LoVo (cell line): ENCODE data around the gene DLK2.
"Not testable (repeated sequence)": the region's sequence is repeated elsewhere in the genome, so short reads cannot be mapped to it uniquely, and the experiment has no call there.

ENCODE experiments used
- DNase-seq: peaks from one replicate; pipeline ENCODE4 v3.0.0-alpha.2; 2016; ENCODE audit warnings: low spot score

The DLK2 gene

DNA sequence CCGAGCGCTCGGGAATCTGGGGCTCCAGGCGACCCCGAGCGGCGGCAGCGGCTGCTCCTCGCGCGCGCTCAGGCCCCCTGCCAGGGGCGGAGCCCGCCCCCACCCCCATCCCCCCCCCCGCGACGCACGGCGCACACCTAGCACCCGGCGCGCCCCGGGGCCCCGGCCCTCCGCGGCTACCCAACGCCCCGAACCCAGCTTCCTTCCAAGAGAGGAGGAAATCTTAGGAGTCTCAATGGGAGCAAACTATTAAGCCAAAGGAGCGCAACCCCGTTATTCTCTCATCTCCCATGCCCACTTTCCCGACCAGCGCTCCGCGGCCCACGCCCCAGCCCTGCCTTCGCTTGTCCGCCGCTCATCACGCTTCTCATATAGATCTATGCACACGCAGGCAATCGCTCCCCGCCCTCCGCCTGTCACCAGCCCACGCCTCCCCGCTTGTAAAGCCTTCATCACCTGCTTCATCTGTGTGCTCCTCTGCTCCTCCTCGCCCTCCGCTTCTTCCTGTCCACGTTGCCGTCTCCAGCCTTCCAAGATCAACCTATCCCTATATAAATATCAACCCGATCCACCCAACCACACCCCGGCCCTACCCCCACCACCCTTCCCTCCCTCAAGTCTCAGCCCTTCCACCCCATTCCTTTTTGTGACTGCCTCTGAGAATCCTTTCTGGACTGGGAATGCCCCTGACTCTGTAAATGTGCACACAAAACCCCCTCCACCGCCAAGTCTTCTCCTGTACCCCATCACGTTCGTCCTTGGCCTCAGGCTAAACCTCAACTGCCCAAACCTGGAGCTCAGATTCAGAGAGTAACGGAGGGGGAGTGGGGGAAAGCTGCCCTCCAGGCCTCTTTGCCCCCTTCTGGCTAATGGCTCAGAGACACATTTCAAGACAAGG is at the start of gene DLK2:
Gene DLK2 (minus strand): TSS at position 18 of the 898 bp plus-strand sequence. CDS start 723 bp downstream, outside the sequence.
- DNase-seq, result peak; percentile 46

DNA sequence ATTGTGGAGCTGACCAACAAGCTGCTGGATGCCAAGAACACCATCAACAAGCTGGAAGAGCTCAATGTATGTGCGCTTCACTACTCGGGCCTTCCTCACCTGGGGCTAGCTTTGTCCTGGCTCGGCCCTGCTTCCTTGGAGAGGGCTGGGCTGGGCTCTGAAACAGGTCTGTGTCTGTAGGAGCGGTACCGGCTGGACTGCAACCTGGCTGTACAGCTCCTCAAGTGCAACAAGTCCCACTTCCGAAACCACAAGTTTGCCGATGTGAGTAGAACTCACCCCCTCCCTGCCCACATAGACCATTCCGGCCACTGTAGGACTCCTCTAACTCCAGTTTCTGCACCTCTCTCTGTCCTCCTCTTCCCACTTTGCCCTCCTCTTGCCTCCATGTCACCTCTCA is 48.1 kb upstream of the DLK2 start:
- no peak for DNase-seq

- DNase-seq, result no peak
These were observed 47.3 kb upstream of the DLK2 start for GRCh38 chr6:43502666-43503065.

DNA sequence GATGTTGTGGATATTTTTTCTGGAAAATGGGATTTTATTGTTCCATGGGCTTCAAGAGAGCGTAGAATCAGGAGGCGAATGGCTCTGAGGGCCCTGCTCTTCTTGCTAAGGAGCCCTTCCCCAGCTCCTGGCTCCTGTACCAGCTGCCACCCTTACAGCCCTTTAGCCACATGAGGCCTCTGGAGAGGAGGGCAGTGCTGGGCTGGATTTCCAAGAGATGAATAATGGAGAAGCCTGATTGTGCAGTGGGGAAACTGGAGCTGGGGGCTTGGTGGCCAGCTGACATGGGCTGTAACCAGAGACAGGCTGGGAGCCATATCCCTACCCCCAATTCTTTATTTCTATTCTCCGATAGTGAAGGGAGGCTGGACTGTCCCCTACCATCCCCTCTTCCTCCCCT is 45.6 kb upstream of the DLK2 start:
- no peak for DNase-seq

- DNase-seq, result no peak
These were observed 43.9 kb upstream of the DLK2 start for GRCh38 chr6:43499028-43499815.

DNA sequence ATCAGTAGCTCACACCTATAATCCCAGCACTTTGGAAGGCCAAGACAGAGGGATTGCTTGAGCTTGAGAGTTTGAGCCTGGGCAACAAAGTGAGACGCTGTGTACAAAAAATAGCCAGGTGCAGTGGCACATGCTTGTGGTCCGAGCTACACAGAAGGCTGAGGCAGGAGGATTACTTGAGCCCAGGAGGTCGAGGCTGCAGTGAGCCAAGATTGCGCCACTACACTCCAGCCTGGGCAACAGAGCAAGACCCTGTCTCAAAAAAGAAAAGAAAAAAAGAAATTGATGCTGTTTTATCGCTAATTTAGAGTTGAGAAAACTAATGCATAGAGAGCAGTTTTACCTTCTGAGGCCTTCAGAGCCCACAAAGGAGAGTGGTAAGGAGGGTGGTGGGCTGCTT is 42.9 kb upstream of the DLK2 start:
- DNase-seq, result not testable (repeated sequence)

DNA sequence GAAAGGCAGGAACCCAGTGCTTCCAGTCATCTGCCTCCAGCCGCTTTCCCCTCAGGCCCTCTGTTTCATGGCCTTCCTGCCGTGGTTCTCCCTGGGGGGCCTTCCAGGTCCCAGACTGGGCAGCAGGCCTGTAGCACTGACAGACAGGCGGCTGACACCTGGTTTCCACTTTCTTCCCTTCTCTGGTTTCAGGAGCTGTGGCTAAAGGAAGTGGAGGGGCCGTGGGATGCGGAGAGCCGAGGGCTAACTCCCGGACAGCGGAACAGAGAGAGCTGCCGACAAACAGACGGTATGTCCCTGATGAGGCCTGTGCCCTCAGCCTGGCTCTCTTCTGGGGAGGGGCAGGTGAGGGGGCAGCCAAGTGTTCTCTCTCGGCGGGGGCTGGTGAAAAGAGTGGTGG is 42.3 kb upstream of the DLK2 start:
- no peak for DNase-seq

- DNase-seq, result no peak
These were observed 41.7 kb upstream of the DLK2 start for GRCh38 chr6:43497129-43497396.

DNA sequence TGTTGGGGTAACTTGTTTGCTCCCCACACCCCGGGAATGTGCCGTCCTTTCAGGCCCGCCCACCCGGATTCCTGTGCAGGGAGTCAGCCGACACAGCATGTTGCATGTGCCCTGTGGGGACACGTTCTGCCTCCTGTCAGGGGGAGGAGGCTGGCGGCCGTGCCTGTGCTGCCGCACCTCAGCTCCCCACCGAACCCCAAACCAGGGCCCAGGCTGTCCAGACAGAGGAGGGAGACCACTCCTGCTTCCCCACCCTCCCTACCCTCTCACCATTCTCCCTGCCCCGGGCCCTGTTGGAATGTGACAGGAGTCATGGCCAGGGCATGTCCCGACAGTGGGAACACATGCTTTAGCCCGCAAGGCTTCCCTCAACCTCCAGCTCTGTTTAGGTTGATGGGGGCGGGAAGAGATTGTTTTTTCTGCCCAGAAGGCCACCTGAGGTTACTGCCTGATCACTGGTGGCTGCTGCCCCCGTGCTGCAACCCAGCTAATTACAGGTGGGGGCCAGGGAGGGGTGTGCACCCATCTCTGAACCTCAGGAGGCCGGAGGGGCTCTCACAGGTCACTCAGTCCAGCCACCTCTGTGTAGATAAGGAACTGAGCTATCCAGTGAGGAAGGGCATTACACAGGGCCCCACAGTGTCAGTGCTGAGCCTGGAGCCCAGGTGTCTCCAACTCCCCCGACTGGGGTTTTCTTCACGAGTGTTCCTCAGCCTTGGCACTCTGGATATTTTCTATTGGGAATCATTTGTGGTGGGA is 41.2 kb upstream of the DLK2 start:
- DNase-seq, result no peak

- DNase-seq, result no peak
These were observed 40.1 kb upstream of the DLK2 start for GRCh38 chr6:43495409-43495941.

DNA sequence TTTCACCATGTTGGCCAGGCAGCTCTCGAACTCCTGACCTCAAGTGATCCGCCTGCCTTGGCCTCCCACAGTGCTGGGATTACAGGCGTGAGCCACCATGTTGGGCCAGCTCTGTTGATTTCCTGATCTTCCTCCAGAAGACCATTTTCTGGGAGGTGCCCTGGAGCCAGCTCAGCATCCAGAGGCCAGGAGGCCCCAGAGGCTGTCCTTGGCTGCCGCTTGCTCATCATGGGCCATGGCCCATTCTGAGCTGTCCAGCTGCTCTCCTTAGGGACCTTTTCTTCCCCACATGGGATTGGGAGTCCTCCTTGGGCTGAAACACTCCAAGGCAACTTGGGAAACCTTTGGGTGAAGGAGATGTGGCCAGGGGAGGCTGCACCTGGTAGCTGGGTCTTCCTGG is 39.4 kb upstream of the DLK2 start:
- DNase-seq, result no peak

GRCh38 chr6:43494321-43494720 is 39.0 kb upstream of the DLK2 start:
- no peak for DNase-seq

GRCh38 chr6:43493833-43494232 is 38.5 kb upstream of the DLK2 start:
- DNase-seq, result no peak

GRCh38 chr6:43493230-43493629 is 37.9 kb upstream of the DLK2 start:
- no peak for DNase-seq

GRCh38 chr6:43492673-43493072 is 37.3 kb upstream of the DLK2 start:
- no peak for DNase-seq

GRCh38 chr6:43491750-43492661 is 36.7 kb upstream of the DLK2 start:
- no peak for DNase-seq

DNA sequence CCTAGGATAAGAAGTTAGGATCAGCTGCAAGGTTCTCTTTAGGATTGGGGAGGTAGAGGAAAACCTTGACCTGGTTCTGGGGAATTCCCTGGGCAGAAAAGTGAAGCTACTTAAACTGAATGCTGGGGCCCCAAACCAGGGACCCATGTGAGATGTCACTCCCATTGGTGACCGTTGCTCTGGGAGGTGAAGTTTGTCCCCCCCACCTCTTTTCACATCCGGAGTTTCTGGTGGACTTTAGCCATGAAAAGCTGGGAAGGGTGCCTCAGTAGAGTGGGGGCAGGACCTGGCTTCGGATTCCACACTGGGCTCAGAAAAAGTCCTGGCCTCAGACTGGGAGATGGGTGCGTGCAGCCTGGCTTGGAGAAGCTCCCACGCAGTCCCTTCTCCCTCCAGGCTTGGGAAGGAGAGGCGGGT is 35.2 kb upstream of the DLK2 start:
- no peak for DNase-seq

DNA sequence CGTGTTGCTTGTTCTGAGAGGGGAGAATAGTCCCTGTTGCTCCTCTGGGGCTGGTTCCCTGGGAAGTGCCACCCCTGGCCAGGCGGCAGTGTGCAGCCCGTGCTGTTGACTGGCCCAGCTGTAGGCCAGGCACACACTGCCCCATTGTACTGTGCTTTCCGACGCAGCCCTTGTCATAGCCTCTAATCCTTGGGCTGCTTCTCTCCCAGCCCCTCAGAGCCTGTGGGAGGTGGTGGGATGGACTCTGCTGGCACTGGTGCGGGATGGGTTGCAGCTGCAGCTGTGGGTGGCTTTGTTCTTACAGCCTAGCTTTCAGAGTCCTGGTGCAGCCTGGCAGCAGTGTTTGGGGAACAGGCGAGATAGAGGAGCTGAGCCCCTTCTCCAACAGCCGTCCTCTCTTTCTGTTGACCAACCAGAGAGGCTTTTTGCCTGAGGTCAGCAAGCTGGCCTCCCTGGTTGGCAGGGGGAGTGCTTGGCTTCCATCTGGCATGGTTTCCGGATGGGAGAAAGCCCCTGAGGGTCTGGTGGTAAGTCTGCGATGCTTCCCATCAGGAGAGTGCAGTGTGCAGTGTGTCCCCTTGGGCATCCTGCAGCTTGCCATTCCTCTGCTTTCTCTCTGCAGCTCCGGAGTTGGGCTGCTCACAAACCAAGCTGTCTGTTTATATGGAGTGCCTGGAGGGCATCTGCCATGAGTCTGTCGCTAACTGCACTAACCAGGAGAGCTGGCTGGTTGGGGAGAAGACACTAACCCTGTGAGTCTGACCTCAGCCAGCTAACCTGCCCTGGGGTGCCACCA is 34.1 kb upstream of the DLK2 start:
- no peak for DNase-seq

GRCh38 chr6:43488667-43489276 is 33.4 kb upstream of the DLK2 start:
- DNase-seq, result no peak

GRCh38 chr6:43481591-43482236 is 26.4 kb upstream of the DLK2 start:
- peak; percentile 40 for DNase-seq
